C4-2B (cell line): Measurements from ENCODE around the gene ACVR1.

ENCODE experiments used
- CTCF ChIP-seq: fragments of 450-650 bp; conservative IDR thresholded peaks from 2 replicates; pipeline ENCODE4 v1.5.1; 2017; ENCODE audit warnings: mild to moderate bottlenecking
- ZFX ChIP-seq: fragments of 450-650 bp; IDR thresholded peaks from 2 replicates; pipeline ENCODE4 v1.6.1; 2017

GRCh38 chr2:157872791-157873190 is 3.3 kb downstream of the ACVR1 start:
- no peak for TF ChIP-seq CTCF
- no peak for TF ChIP-seq ZFX
